LNCaP clone FGC (cell line): Measurements from ENCODE around the gene NRROS.

ENCODE experiments used
- DNase-seq: peaks from one replicate; pipeline ENCODE4 v3.0.0-alpha.2; 2011; ENCODE audit warnings: low read depth
- H3K4me3 ChIP-seq: 2 replicates; pipeline ENCODE4 v1.5.1; 2011; ENCODE audit warnings: mild to moderate bottlenecking, low read depth, low read length, control low read depth
- CTCF ChIP-seq: IDR thresholded peaks from 2 replicates; pipeline ENCODE4 v1.5.1; 2012; ENCODE audit warnings: mild to moderate bottlenecking; ENCODE audit not compliant: control insufficient read depth, insufficient read depth; ENCODE audit errors: extremely low read depth

NRROS gene

GRCh38 chr3:196624907-196625306 lies 14.6 kb upstream of the NRROS start:
- DNase-seq = no peak
- TF ChIP-seq CTCF = no peak
- H3K4me3 ChIP-seq = no peak overlapping the region

DNA sequence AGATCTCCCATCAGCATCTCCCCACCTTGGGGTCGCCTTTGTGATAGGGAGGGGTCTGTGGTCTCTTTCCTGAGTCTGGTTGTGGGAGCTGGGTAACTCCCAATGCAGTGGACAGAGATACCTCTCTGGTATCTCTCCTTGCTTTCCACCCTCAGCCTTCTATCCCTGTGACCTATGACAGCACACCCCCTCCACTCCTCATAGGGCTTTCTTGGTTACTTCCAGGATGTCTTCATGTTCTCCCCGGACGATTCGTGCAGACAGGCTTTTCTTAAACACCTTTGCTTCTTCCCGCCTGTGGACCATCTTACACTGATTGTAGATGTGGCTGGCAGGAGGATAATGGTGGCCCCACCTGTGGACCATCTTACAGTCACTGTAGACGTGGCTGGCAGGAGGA lies 14.2 kb upstream of the NRROS start:
- DNase-seq = no peak
- no peak for TF ChIP-seq CTCF
- H3K4me3 ChIP-seq = no peak overlapping the region

DNA sequence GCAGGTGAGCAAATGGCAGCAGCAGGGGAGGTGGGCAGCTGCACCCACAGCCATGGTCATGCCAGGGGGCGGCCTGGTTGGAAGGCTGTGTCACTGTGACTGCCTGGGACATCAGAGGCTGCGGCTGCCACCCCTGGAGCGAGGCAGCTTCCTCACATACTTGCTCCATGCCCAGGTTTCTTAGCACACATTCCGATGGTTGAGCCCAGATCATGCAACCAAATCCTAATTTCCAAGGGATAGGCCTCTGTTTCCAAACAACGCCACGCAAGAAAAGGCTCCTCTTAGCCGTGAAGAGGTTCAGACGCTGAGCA lies 11.6 kb upstream of the NRROS start:
- no peak overlapping the region for H3K4me3 ChIP-seq
- DNase-seq = no peak
- no peak for TF ChIP-seq CTCF

DNA sequence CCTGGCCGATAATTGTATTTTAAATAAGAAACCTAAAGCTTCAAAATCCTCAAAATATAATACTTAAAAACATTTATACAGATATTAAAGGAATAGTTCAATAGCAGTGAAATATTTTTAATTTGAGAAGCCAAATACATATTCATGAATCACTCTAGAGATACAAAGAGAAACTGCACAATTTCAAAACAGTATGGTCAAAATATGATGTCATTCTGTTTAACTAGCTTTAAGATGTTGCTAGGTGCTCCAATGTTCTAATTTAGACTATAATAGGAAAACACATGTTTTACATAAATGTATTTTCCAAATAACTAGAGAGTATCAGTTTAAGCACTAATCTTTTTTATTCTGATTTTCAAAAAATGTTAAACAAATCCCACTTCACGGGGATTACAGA lies 10.3 kb upstream of the NRROS start:
- H3K4me3 ChIP-seq = no peak overlapping the region
- no peak for TF ChIP-seq CTCF
- DNase-seq = no peak

GRCh38 chr3:196631682-196632045 lies 7.8 kb upstream of the NRROS start:
- TF ChIP-seq CTCF = no peak
- no peak for DNase-seq
- H3K4me3 ChIP-seq = peak overlapping the region; percentile 70

- peak overlapping the region; percentile 70 for H3K4me3 ChIP-seq
- DNase-seq = peak; percentile 15
- TF ChIP-seq CTCF = peak; percentile 48
Observed at GRCh38 chr3:196632046-196632751, 7.3 kb upstream of the NRROS start.

- no peak overlapping the region for H3K4me3 ChIP-seq
- no peak for DNase-seq
- TF ChIP-seq CTCF = no peak
Observed at GRCh38 chr3:196633555-196634151, 5.8 kb upstream of the NRROS start.
